ENCODE results near the gene GALNT6. TPM values are rescaled to one million over a fixed set of nuclear protein-coding genes. Genes with fewer than 3 reads are reported as not detected.

GALNT6 gene
- total RNA-seq, 1 experiment from 2014 or later: 9.8 TPM

GRCh38 chr12:51377099-51377984 is 13.9 kb downstream of the GALNT6 start:
- no peak overlapping the region for H4K91ac ChIP-seq (ENCODE audit: insufficient read length, low read depth, low read length)
- no peak overlapping the region for H2BK15ac ChIP-seq (ENCODE audit: low read depth, low read length)
- H2BK20ac ChIP-seq (ENCODE audit: low read depth, low read length, poor library complexity, severe bottlenecking): no peak overlapping the region
- peaks cover 14 to 15% of the 10 kb centered on the region in 2 experiments for H3K4me1 Mint-ChIP-seq
- H4K20me1 ChIP-seq (ENCODE audit: control insufficient read depth, insufficient read depth, insufficient read length): no peaks in the 10 kb centered on the region
- H3K9me3 Mint-ChIP-seq: no peaks in the 10 kb centered on the region
- no peaks in the 10 kb centered on the region for H3K27me3 Mint-ChIP-seq (ENCODE audit: low read depth)
- H3K4ac ChIP-seq (ENCODE audit: low read depth, low read length): no peak overlapping the region
- no CpG with 5 or more reads among the region's 11 CpGs for WGBS (ENCODE audit: extremely low coverage, insufficient read length, low lambda C conversion rate)
- H3K23me2 ChIP-seq (ENCODE audit: insufficient read length, low read depth, low read length, poor library complexity, severe bottlenecking): no peaks in the 10 kb centered on the region
- no peak overlapping the region for H3K27ac ChIP-seq (ENCODE audit: insufficient read length, low read depth, low read length)
- no peak overlapping the region for H3K4me2 ChIP-seq (ENCODE audit: insufficient read depth, insufficient read length, low read length)
- H3K4me1 ChIP-seq (ENCODE audit: insufficient read depth, low read length): peaks cover 4% of the 10 kb centered on the region
- no peak overlapping the region for H2BK5ac ChIP-seq (ENCODE audit: insufficient read length, low read length)
- H3K56ac ChIP-seq (ENCODE audit: insufficient read length, low read depth, low read length): no peak overlapping the region
- peaks cover 4 to 69% (median 55%) of the 10 kb centered on the region in 3 experiments for H3K36me3 Mint-ChIP-seq (ENCODE audit: insufficient read depth in 1 of 3, low read depth in 3 of 3)
- H3K79me1 ChIP-seq (ENCODE audit: insufficient read depth, low read depth, low read length, poor library complexity, severe bottlenecking): no peaks in the 10 kb centered on the region
- H3K23ac ChIP-seq (ENCODE audit: insufficient read length, low read depth, low read length): no peak overlapping the region
- H3K79me2 ChIP-seq (ENCODE audit: insufficient read depth, low read length): no peaks in the 10 kb centered on the region
- no peak overlapping the region for H2AK5ac ChIP-seq (ENCODE audit: insufficient read length, low read length)
- no peak overlapping the region for H3K18ac ChIP-seq (ENCODE audit: insufficient read length, low read depth, low read length)
- no peak overlapping the region for H3K4me3 Mint-ChIP-seq
- H3K9ac ChIP-seq (ENCODE audit: extremely low read depth, insufficient read length, low read length): no peak overlapping the region
- no peaks in the 10 kb centered on the region for H3K9me3 ChIP-seq (ENCODE audit: control insufficient read depth, low read depth, low read length)
- no peak overlapping the region for H4K8ac ChIP-seq (replicated peaks; ENCODE audit: insufficient read length, low read depth, low read length)
- no peak overlapping the region for H3K14ac ChIP-seq (ENCODE audit: insufficient read depth, low read length)
- peak overlapping the region in 1 of 3 experiments; percentile 42; a peak in 1 of 7 replicates for H3K27ac Mint-ChIP-seq
- H4K5ac ChIP-seq (ENCODE audit: insufficient read length, low read depth, low read length): no peak overlapping the region
- TF ChIP-seq, protein P1, sequence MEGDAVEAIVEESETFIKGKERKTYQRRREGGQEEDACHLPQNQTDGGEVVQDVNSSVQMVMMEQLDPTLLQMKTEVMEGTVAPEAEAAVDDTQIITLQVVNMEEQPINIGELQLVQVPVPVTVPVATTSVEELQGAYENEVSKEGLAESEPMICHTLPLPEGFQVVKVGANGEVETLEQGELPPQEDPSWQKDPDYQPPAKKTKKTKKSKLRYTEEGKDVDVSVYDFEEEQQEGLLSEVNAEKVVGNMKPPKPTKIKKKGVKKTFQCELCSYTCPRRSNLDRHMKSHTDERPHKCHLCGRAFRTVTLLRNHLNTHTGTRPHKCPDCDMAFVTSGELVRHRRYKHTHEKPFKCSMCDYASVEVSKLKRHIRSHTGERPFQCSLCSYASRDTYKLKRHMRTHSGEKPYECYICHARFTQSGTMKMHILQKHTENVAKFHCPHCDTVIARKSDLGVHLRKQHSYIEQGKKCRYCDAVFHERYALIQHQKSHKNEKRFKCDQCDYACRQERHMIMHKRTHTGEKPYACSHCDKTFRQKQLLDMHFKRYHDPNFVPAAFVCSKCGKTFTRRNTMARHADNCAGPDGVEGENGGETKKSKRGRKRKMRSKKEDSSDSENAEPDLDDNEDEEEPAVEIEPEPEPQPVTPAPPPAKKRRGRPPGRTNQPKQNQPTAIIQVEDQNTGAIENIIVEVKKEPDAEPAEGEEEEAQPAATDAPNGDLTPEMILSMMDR (conservative IDR thresholded peaks at IDR 0.05): peak; percentile 44; the same call in 2 of the 3 replicates
- H2BK120ac ChIP-seq (ENCODE audit: low read depth, low read length, poor library complexity, severe bottlenecking): no peak overlapping the region
- no peak overlapping the region for H2AFZ ChIP-seq (ENCODE audit: low read length)
- DNase-seq: no peak
- H3K27me3 ChIP-seq (ENCODE audit: insufficient read depth, low read length): no peaks in the 10 kb centered on the region
- H2BK12ac ChIP-seq (ENCODE audit: insufficient read length, low read depth, low read length): no peak overlapping the region
- H3T11ph ChIP-seq (ENCODE audit: low read length): no peak overlapping the region

Data from H9 (cell line).